ENCODE data around the gene NRG3.

- TF ChIP-seq CTCF (IDR thresholded peaks at IDR 0.05): no peak
- no peak for TF ChIP-seq POLR2A (IDR thresholded peaks at IDR 0.05)
Measured at GRCh38 chr10:81862596-81862995, 12.4 kb upstream of the NRG3 start.
